Large intestine (tissue), 3 donors: Measurements from ENCODE around the gene CORO6. TPM values are rescaled to one million over a fixed set of nuclear protein-coding genes. Genes with fewer than 3 reads are reported as not detected.

Experiments used
- DNase-seq, 2 donors: peaks; one replicate each; pipeline versions ENCODE4 v3.0.0 to v3.0.0-alpha.2; 2013
- H3K27ac ChIP-seq: one replicate; pipeline ENCODE4 v1.5.1; 2013; ENCODE audit warnings: low read length
- H3K27me3 ChIP-seq: 2 replicates; pipeline ENCODE4 v1.6.1; 2013; ENCODE audit warnings: low read length; ENCODE audit not compliant: control insufficient read depth, insufficient read depth
- H3K36me3 ChIP-seq: 2 replicates; pipeline ENCODE4 v1.6.1; 2013; ENCODE audit warnings: low read length; ENCODE audit not compliant: control insufficient read depth, insufficient read depth
- H3K4me1 ChIP-seq: one replicate; pipeline ENCODE4 v1.6.1; 2013; ENCODE audit warnings: low read length; ENCODE audit not compliant: control insufficient read depth, insufficient read depth
- H3K4me3 ChIP-seq: one replicate; pipeline ENCODE4 v1.5.1; 2013; ENCODE audit warnings: low read length
- H3K9me3 ChIP-seq: one replicate; pipeline ENCODE4 v1.6.1; 2013; ENCODE audit warnings: mild to moderate bottlenecking, low read depth, low read length, moderate library complexity; ENCODE audit not compliant: control insufficient read depth
- WGBS: methylation state at CpG from one replicate; pipeline ENCODE4 v1.1.5; 2013; ENCODE audit warnings: low lambda C conversion rate; ENCODE audit not compliant: insufficient coverage; 5-methylcytosine and 5-hydroxymethylcytosine counted together
- polyA plus RNA-seq: library from polyadenylated mRNA; unstranded; fragments of 120-200 nt; gene quantifications from one replicate; pipeline ENCODE4 v1.2.1, GENCODE V29; 2013

Gene CORO6
- polyA plus RNA-seq, 1 donor = 2.3 TPM

GRCh38 chr17:29620779-29621500, 1.8 kb downstream of the CORO6 start:
- H3K4me1 ChIP-seq = peaks cover 32% of the 10 kb centered on the region

DNA sequence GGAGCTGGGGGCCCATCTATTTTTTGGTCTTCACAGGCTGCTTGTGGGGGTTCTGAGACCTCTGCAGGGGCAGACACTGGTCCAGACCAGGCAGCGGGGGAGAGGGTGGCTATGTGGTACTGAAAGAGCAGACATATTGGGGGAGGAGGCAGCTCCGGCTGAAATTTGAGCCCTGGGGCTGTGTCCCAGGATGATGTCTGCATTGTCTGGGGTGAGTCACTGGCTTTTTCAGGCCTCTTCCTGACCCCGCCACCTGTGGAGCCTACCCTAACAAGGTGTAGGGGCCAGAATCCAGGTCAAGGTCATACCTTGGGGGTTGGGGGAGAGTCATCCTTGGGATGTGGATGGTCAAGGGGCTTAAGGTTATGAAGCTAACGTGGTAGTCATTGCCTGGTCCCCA, 2.4 kb downstream of the CORO6 start:
- Histone ChIP-seq H3K4me3 (no peak overlapping the region), H3K36me3 (no peaks in the 10 kb centered on the region), H3K27ac (no peak overlapping the region), H3K27me3 (peaks cover 82% of the 10 kb centered on the region), H3K9me3 (peaks cover 19% of the 10 kb centered on the region), H3K4me1 (peaks cover 38% of the 10 kb centered on the region)
- no CpG with 5 or more reads among the region's 4 CpGs for WGBS
- DNase-seq = no peak

More at GRCh38 chr17:29620779-29621500, 1.8 kb downstream of the CORO6 start:
- Histone ChIP-seq H3K36me3 (no peaks in the 10 kb centered on the region), H3K9me3 (peaks cover 15% of the 10 kb centered on the region), H3K27me3 (peaks cover 76% of the 10 kb centered on the region), H3K27ac (no peak overlapping the region), H3K4me3 (no peak overlapping the region)
- no peak for DNase-seq
- WGBS = no CpG with 5 or more reads among the region's 12 CpGs

DNA sequence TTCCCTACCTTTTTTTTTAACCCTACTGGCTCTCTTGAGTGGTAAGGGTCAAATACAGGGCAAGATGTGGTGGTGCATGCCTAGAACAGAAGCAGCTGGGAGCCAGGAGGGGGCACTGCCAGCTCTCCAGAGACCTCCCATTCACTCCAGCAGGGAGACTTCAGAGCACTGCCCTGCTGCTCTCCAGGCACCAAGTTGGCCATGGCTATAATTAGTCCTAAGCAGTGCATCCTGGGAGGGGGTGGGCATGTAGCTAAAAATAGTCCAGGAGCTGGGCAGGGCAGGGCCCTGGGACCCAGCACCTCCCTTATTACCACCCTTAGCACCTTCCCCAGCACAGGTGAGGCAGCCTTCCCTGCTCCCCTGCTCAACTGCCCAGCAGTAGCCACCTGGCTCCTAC, 3.5 kb downstream of the CORO6 start:
- no peak overlapping the region for H3K27ac ChIP-seq
- DNase-seq = no peak
- peaks cover 44% of the 10 kb centered on the region for H3K4me1 ChIP-seq
- H3K27me3 ChIP-seq = peaks cover 92% of the 10 kb centered on the region
- H3K4me3 ChIP-seq = no peak overlapping the region
- H3K36me3 ChIP-seq = no peaks in the 10 kb centered on the region
- peaks cover 19% of the 10 kb centered on the region for H3K9me3 ChIP-seq

GRCh38 chr17:29618272-29619065, 4.2 kb downstream of the CORO6 start:
- no CpG with 5 or more reads among the region's 22 CpGs for whole genome bisulfite sequencing
- no peaks in the 10 kb centered on the region for H3K36me3 ChIP-seq
- peaks cover 96% of the 10 kb centered on the region for H3K27me3 ChIP-seq
- H3K4me1 ChIP-seq = peaks cover 52% of the 10 kb centered on the region
- no peak overlapping the region for H3K4me3 ChIP-seq
- DNase-seq = no peak
- H3K27ac ChIP-seq = no peak overlapping the region
- H3K9me3 ChIP-seq = peaks cover 19% of the 10 kb centered on the region

DNA sequence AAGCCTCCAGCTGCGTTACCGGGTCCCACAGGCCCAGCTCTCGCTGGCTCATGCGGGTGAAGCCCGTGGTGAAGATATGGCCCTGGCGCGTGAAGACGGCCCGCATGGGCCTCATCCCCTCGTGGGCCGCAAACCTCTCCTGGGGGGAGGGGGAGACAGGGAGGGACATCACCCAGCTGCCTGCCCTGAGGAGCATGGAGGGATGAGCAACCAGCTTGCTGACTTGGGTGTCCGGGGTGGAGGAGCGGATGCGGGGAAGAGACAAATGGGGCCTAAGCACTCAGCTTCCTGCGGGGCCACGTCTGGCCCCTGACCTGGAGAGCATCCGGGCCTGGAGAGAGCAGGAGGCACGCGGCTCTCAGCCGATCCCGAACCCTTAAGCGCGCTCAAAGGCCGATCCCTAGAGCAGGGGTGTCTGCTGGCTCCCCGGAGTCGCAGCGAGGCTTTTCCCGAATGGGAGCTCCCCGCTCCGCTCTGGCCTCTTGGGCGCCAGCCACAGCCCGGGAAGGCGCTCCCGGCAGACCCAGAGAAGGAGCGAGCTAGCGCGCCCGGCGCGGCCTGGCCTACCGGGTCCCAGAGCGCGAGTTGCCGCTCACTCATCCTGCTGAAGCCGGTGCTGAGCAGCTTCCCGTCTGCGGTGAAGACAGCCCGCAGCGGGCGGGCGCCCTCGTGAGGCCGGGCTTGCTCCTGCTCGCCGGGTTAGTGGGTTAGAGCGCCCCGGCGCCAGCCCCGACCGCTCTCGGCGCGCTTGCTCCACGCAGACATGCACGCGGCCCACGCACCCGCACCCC, 5.0 kb downstream of the CORO6 start:
- H3K9me3 ChIP-seq = peaks cover 21% of the 10 kb centered on the region
- no CpG with 5 or more reads among the region's 68 CpGs for WGBS
- H3K4me3 ChIP-seq = peak overlapping the region; percentile 31
- DNase-seq = peak; percentile 56 to 72
- H3K27me3 ChIP-seq = peaks cover 94% of the 10 kb centered on the region
- peaks cover 51% of the 10 kb centered on the region for H3K4me1 ChIP-seq
- no peak overlapping the region for H3K27ac ChIP-seq
- H3K36me3 ChIP-seq = no peaks in the 10 kb centered on the region

- Histone ChIP-seq H3K36me3 (no peaks in the 10 kb centered on the region), H3K27ac (no peak overlapping the region), H3K9me3 (peaks cover 18% of the 10 kb centered on the region), H3K4me1 (peaks cover 48% of the 10 kb centered on the region), H3K27me3 (peaks cover 94% of the 10 kb centered on the region), H3K4me3 (peak overlapping the region; percentile 31)
- peak in 1 of 2 donors; percentile 56 for DNase-seq
- no CpG with 5 or more reads among the region's 16 CpGs for WGBS
These were observed 5.6 kb downstream of the CORO6 start for GRCh38 chr17:29617125-29617480.

GRCh38 chr17:29616300-29617048, 6.2 kb downstream of the CORO6 start:
- H3K36me3 ChIP-seq = no peaks in the 10 kb centered on the region
- no peak overlapping the region for H3K27ac ChIP-seq
- no peak for DNase-seq
- WGBS = no CpG with 5 or more reads among the region's 32 CpGs
- H3K4me3 ChIP-seq = peak overlapping the region; percentile 39
- H3K4me1 ChIP-seq = peaks cover 47% of the 10 kb centered on the region
- H3K9me3 ChIP-seq = peaks cover 18% of the 10 kb centered on the region
- H3K27me3 ChIP-seq = peaks cover 94% of the 10 kb centered on the region

DNA sequence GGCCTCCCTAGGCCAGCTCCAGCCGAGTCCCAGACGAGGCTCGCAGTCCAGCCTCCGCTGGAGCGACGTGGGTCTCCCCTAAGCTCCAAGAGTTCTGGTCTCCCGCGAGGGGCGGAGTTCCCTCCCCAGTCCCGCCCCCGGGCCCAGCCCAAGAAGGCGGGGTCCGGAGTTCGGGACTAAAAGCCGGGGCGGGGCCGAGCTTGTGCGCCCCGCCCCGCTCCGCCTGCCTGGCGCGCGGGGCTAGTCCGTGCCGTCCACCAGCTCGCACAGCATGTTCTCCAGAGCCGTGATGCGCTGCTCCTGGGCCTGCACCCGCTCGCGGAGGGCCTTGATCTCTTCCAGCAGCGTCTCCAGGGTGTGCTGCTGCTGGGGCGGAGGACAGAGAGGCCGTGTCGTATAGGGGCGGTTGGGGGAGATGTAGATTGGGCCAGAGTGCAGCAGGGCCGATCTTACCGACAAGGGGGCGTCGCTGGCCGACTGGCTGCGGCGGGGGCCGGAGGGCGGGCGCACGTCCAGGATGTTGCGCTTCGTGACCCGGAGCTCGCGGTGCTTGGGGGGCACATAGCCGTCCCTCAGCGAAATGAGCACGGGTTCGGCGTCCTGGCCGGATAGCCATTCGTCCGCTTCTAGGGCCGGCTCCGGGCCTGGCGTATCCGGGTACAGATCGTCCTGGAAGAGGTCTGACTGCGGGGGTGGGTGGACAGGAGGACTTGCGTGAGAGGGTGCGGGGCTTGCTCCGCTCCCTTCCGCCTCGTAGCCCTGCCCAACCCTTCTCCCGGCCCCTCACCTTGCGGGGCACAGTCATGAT, 7.0 kb downstream of the CORO6 start:
- H3K4me1 ChIP-seq = peaks cover 47% of the 10 kb centered on the region
- H3K36me3 ChIP-seq = no peaks in the 10 kb centered on the region
- H3K4me3 ChIP-seq = peak overlapping the region; percentile 39
- WGBS = no CpG with 5 or more reads among the region's 74 CpGs
- H3K27me3 ChIP-seq = peaks cover 92% of the 10 kb centered on the region
- H3K27ac ChIP-seq = no peak overlapping the region
- peak; percentile 79 to 82 for DNase-seq
- peaks cover 18% of the 10 kb centered on the region for H3K9me3 ChIP-seq

DNA sequence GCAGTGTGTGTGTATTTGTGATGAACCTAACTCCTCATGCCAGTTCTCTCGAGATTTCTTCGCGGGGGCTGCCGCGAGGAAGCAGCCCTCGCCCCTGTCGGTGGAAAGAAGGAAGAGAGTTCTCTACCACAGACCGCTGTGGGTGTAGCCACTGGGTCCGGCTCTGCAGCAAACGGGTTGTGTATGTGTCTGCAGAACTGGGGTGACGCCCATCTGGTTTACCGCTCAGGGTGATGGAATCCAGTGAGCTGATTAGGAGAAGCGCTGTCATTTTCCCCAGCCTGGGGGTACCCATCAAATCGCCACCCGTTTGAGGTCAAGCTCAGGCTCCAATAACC, 7.7 kb downstream of the CORO6 start:
- peaks cover 47% of the 10 kb centered on the region for H3K4me1 ChIP-seq

More for the DNA sequence above, 7.7 kb downstream of the CORO6 start:
- Histone ChIP-seq H3K4me3 (peak overlapping the region; percentile 20), H3K36me3 (no peaks in the 10 kb centered on the region), H3K27me3 (peaks cover 85% of the 10 kb centered on the region), H3K9me3 (peaks cover 18% of the 10 kb centered on the region), H3K27ac (no peak overlapping the region)
- no CpG with 5 or more reads among the region's 15 CpGs for WGBS
- DNase-seq = no peak
